ENCODE results near the gene RELN.

The RELN gene

DNA sequence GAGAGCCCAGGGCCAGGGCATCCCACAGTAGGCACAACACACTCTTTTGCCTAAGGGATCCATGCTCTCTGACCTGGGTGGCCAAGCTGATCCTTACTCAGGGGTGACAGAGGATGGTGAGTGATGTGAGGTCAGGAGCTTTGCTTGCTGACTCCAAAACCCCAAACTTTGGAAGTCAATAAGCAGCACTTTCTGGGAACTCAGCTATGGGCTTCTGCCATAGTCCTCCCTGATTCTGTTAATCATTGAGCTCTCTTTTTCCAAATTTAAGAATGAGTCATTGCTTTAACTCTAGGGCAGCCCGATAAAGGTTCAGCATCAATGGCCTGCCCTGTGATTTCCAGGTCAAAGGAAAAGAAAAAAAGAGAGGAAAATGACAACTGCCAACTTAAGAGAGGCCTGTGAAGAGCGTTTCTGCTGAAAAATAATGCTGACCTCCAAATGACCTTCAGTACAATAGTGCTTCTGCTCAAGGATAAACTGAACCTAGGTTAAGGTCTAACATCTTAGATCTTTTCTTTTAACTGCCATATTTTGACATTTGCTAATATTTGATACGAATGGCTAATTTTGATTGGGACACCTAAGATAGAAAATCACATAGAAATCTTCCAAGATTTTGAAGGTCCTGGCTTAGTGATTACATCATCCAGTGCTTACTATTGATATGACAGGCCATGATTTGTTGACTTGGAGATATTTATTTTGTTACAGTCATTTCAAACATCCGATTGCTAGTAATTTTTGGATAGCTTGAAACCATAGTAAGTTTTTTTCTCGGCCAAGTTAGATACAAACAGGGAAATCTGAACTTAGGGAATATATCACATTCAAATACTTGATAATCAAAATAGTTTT lies 20.8 kb upstream of the RELN start:
- H3K4me1 Mint-ChIP-seq (ENCODE audit: low read depth in 2 of 2) = no peaks in the 10 kb centered on the region
- DNase-seq = no peak
- H3K36me3 Mint-ChIP-seq (ENCODE audit: insufficient read depth) = no peaks in the 10 kb centered on the region
- no peak for ATAC-seq (replicated peaks)
- H3K4me3 Mint-ChIP-seq = no peak overlapping the region
- no peaks in the 10 kb centered on the region for H3K9me3 Mint-ChIP-seq
- no peaks in the 10 kb centered on the region for H3K27me3 Mint-ChIP-seq
- no peak overlapping the region for H3K27ac Mint-ChIP-seq

DNA sequence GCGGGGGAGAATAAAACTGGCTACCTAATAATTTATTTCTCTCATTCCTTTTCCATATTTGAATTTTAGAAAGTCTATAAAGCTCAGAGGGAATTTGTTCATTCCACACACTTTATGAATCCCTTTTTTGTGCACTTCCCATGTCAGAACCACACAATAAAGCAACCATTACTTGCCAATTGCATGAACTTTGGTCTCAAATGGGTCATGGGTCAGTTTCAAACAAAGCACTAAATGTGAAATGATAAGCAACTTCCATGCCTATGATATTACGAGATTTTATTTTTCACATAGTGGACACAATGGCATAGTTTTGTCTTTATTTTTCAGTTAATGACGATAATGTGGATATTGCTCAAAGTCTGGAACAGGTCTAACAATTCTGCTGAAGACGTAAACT lies 18.6 kb upstream of the RELN start:
- DNase-seq = no peak
- Mint-ChIP-seq H3K4me3 (no peak overlapping the region), H3K4me1 (ENCODE audit: low read depth in 2 of 2) (no peaks in the 10 kb centered on the region), H3K27ac (no peak overlapping the region), H3K36me3 (ENCODE audit: insufficient read depth) (no peaks in the 10 kb centered on the region), H3K9me3 (no peaks in the 10 kb centered on the region), H3K27me3 (peaks cover 3% of the 10 kb centered on the region in 2 donors)
- ATAC-seq (replicated peaks) = no peak

DNA sequence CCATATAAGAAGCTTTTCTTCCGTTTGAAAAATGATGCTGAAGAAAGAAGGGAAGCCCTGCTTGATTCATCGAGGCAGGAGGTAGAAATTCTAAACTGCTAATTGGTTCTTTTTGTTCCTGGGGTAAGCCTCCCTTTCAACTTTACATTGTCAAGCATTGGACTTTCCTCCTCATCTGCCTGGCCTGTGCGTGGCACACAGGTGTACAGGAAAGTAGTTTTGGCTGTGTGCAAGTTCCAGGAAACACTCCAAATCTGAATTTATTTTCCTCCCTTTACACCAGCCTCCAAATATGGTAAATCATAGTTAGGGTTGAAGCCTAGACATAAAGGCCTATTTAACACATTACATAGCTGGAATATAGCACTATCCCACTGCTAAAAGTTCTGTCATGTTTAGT lies 18.2 kb upstream of the RELN start:
- Mint-ChIP-seq H3K9me3 (no peaks in the 10 kb centered on the region), H3K27me3 (peaks cover 6% of the 10 kb centered on the region in 2 donors), H3K4me1 (ENCODE audit: low read depth in 2 of 2) (no peaks in the 10 kb centered on the region), H3K36me3 (ENCODE audit: insufficient read depth) (no peaks in the 10 kb centered on the region), H3K4me3 (no peak overlapping the region), H3K27ac (no peak overlapping the region)
- DNase-seq = no peak
- no peak for ATAC-seq (replicated peaks)

DNA sequence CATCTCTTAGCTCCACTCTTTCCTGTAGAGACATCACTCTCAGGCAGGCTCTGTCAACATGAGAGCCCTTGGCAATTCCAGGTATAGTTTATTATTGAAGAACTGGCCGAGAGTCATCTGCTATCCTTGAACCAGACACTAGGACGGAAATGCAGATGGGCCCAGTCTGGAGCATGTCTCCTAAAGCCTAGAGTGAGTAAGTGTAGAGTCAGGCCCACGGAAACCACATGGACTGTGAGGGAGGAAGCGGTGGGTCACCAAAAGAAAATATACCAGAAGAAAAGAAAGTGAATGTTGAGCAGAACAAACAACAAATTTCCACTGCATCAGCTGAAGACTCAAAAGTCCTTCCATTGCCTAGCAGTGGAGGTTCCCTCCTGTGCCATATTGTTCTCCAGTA lies 15.7 kb upstream of the RELN start:
- no peaks in the 10 kb centered on the region for H3K36me3 Mint-ChIP-seq (ENCODE audit: insufficient read depth)

DNA sequence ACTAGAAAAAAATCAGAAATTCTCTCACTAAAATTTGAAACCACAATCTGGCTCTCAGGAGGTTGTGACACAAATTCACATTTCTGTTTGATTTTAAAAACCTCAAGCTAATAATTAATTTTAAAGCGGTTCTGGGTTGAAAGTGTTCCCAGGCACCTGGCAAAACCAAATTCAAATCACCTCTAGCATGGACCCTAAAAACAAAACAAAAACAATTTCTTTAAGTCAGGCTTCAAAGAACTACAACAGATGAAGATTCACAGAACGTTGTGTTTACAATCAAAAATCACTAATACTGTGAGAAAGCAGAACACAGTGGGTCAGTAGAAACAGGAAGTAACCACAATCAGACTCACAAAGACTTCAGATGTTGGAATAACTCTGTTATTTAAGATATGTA lies 7.2 kb upstream of the RELN start:
- no peak overlapping the region for H3K27ac Mint-ChIP-seq
- no peaks in the 10 kb centered on the region for H3K36me3 Mint-ChIP-seq (ENCODE audit: insufficient read depth)
- H3K4me1 Mint-ChIP-seq (ENCODE audit: low read depth in 2 of 2) = no peaks in the 10 kb centered on the region
- H3K4me3 Mint-ChIP-seq = no peak overlapping the region
- H3K9me3 Mint-ChIP-seq = no peaks in the 10 kb centered on the region
- DNase-seq = no peak
- peaks cover 0 to 10% of the 10 kb centered on the region in 2 donors for H3K27me3 Mint-ChIP-seq
- ATAC-seq (replicated peaks) = no peak

More for the DNA sequence above, 15.7 kb upstream of the RELN start:
- Mint-ChIP-seq H3K27ac (no peak overlapping the region), H3K4me3 (no peak overlapping the region), H3K9me3 (no peaks in the 10 kb centered on the region), H3K4me1 (ENCODE audit: low read depth in 2 of 2) (no peaks in the 10 kb centered on the region), H3K27me3 (peaks cover 6% of the 10 kb centered on the region in 2 donors)
- DNase-seq (no peak), ATAC-seq (replicated peaks) (no peak)

DNA sequence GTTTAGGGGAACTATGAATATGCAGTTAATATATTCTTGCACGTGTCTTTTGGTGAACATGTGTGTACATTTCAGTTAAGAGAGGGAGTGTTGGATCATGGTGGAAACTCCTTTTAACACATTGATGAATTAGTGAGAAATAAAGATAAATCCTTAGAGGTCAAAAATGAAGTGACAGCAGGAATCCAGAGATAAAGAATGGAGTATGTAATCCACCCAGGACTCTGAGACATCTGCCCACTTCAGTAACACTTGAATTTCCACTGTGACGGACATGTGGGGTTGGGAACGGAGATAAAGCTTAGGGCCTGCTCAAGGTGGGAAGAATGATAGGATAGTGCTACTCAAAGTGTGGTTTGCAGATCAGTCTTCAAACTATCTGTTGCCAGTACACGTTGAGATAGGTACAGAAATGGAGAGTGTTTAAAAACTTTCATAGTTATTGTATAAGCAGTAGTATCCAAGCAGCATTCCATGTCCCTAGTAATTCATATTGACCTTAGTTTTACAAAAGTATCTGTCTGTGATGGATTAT lies 6.6 kb upstream of the RELN start:
- Mint-ChIP-seq H3K9me3 (no peaks in the 10 kb centered on the region), H3K36me3 (ENCODE audit: insufficient read depth) (no peaks in the 10 kb centered on the region), H3K4me3 (no peak overlapping the region), H3K4me1 (ENCODE audit: low read depth in 2 of 2) (no peaks in the 10 kb centered on the region), H3K27me3 (peaks cover 5 to 16% of the 10 kb centered on the region in 2 donors), H3K27ac (no peak overlapping the region)
- ATAC-seq (replicated peaks) (no peak), DNase-seq (no peak)

DNA sequence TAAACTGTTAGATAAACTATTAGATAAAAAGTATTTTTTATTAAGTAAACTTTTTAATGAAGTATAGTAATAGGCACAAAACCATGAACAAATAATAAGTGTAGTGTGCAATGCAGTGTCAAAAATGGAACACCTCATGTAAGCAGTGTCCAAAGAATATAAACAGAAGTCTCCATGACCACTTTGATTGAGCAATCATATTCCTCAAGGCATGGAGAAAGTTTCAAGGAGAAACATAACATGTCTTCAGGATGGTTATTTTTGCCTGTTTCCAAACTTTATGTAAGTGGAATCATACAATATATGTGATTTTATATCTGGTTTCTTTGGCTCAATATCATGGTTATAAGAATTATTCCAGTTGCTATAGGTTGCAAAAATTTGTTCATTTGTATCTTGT lies 6.1 kb upstream of the RELN start:
- Mint-ChIP-seq H3K27ac (no peak overlapping the region), H3K27me3 (peaks cover 10 to 18% of the 10 kb centered on the region in 2 donors), H3K4me1 (ENCODE audit: low read depth in 2 of 2) (peaks cover 0 to under 1% of the 10 kb centered on the region in 2 donors), H3K4me3 (no peak overlapping the region), H3K9me3 (no peaks in the 10 kb centered on the region), H3K36me3 (ENCODE audit: insufficient read depth) (no peaks in the 10 kb centered on the region)
- ATAC-seq (replicated peaks) (no peak), DNase-seq (no peak)

DNA sequence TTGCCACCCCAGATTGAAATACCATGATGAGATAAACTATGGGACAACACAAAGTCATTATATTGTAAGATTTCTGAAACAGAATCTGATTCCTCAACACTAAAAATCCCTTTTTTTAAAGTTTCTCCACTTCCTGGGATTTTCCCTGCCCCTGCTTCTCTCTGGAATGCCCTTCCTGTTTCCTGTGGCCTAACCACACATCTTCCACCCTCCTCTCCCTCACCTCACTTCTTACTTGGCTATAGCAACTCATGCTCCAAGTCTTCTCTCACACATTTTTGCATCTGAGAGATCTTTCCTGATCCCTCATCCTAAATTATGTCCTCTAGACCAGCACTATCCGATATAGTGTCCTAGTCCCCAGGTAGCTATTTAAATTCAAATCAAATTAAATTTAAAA lies 4.1 kb upstream of the RELN start:
- H3K4me3 Mint-ChIP-seq = no peak overlapping the region
- DNase-seq = no peak
- ATAC-seq (replicated peaks) = no peak
- no peaks in the 10 kb centered on the region for H3K36me3 Mint-ChIP-seq (ENCODE audit: insufficient read depth)
- peaks cover 23 to 27% of the 10 kb centered on the region in 2 donors for H3K27me3 Mint-ChIP-seq
- no peaks in the 10 kb centered on the region for H3K9me3 Mint-ChIP-seq
- no peak overlapping the region for H3K27ac Mint-ChIP-seq
- H3K4me1 Mint-ChIP-seq (ENCODE audit: low read depth in 2 of 2) = peaks cover 5 to 6% of the 10 kb centered on the region in 2 donors

DNA sequence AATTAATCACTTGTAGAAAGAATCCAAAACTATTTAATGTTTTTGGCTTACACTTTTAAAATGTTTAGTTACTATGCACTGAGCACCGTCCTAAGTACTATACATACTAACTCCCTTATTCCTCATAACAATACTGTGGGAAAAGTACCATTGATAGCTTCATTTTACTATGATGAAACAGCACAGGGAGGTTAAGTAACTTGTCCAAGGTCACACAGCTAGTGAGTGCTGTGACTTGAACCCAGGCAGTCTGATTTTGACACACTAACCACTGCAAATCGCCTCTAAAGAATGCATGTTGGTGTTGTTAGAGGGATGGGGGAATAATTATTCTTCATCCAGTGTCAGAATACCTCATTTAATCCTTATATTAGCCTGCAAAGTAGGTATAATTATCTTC lies 1.9 kb upstream of the RELN start:
- no peaks in the 10 kb centered on the region for H3K9me3 Mint-ChIP-seq
- no peak for DNase-seq
- peaks cover 5 to 9% of the 10 kb centered on the region in 2 donors for H3K4me1 Mint-ChIP-seq (ENCODE audit: low read depth in 2 of 2)
- H3K4me3 Mint-ChIP-seq = no peak overlapping the region
- no peak for ATAC-seq (replicated peaks)
- peaks cover 31 to 37% of the 10 kb centered on the region in 2 donors for H3K27me3 Mint-ChIP-seq
- no peaks in the 10 kb centered on the region for H3K36me3 Mint-ChIP-seq (ENCODE audit: insufficient read depth)
- no peak overlapping the region for H3K27ac Mint-ChIP-seq

DNA sequence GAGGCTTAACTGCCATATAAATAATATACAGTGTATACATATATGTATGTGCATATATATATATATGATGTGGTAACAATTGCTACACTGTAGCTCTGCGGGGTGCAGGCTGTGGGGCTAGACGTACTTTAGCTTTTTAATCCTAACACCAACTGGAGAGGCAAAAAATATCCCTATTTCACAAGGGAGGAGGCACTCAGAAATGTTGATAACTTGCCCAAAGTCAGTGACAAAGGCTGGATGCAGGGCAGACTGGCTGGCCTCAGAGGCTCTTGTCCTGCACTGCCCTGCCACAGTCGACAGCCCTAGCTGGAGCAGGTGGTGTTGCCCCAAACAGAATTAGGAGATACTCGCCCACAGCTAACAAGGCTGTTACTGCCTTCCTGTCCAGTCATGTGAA lies 1.5 kb upstream of the RELN start:
- Mint-ChIP-seq H3K27me3 (peaks cover 31 to 37% of the 10 kb centered on the region in 2 donors), H3K4me3 (no peak overlapping the region), H3K9me3 (no peaks in the 10 kb centered on the region), H3K27ac (no peak overlapping the region), H3K36me3 (ENCODE audit: insufficient read depth) (no peaks in the 10 kb centered on the region), H3K4me1 (ENCODE audit: low read depth in 2 of 2) (peaks cover 5 to 9% of the 10 kb centered on the region in 2 donors)
- DNase-seq (no peak), ATAC-seq (replicated peaks) (no peak)

DNA sequence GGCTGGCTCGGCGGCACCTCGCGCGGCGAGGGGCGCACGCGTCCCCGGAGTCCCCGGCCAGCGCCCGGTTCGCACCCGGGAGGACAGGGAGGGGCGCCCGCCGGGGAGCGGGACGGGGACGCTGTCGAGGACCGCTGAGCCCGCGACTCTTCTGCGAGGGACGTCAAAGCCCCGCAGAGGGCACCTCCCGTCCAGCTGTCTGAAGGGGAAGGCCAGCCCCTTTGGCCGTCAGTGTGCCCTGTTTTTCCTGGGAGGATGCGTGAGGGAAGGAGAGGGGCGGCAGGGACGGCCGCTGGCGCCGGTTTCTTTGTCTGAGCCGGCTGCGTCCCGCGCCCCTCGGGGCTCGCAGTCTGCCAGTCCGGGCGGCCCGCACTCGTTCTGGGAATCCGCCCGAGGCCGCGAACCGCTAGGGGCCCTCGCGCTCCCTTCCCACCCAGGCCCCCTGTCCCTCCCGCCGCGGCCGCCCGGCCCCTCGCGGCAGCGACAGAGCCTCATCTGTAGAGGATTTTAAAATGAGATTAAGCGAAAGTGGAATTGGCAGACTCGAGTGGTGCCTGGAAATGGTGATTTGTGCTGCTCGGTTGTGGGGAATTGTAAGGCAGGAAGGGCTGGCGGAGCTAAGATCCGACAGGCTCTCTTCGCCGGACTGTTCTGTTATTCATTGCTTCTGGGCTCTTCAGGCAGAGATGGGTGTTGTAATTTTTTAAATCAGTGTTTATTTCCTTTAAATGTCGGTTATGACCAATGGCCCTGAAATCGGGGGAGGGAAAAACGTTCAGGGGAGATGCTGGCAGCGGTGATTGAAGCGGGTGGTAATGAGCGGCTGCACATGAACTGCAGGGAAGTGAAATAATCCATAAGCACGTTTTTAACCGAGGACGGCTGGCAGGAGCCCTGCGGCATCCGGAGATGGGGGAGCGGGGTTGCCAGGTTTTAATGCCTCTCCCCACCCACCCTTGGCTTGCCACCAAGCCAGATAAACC lies 618 bp upstream of the RELN start:
- Mint-ChIP-seq H3K4me3 (peak overlapping the region; percentile 24 to 43), H3K4me1 (ENCODE audit: low read depth in 2 of 2) (peaks cover 5 to 9% of the 10 kb centered on the region in 2 donors), H3K27ac (no peak overlapping the region), H3K36me3 (ENCODE audit: insufficient read depth) (no peaks in the 10 kb centered on the region), H3K27me3 (peaks cover 31 to 44% of the 10 kb centered on the region in 2 donors), H3K9me3 (no peaks in the 10 kb centered on the region)
- ATAC-seq (replicated peaks) (no peak), DNase-seq (no peak)

DNA sequence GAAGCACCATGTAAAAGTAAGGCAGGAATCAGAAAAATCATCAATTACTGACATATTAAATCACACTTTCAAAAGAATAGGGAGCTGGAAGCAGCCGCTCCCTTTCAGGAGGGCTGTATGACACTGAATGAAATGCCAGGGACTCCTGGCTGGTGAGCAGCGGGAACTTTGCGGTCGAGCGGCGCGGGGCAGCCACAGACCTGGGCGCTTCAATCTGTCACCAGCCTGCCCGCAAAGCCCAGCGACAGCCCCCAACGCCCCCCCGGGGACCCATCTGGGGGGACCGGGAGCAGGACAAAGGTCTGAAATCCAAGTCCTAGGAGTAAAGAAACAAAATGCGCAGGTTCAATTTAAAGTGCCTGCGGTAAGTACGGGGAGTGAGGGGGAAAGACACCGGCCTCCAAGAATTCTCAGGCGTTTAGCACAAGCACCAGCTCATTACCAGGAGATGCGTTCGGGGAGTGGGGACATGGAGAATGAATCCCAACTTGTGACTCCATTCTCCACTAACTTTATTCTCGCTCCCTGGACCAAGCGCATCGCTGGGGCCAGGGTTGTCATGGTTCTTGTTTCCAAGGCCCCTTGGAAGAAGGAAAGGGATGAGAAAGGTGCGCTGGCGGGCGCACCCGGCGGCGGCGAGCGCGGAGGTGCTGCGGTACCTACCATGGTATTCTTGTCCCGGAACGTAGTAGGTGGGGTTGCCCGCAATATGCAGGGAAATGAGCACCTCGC lies 824 bp downstream of the RELN start:
- no peak for DNase-seq
- Mint-ChIP-seq H3K4me3 (peak overlapping the region; percentile 60 to 63), H3K36me3 (ENCODE audit: insufficient read depth) (no peaks in the 10 kb centered on the region), H3K27me3 (peaks cover 30 to 45% of the 10 kb centered on the region in 2 donors), H3K9me3 (no peaks in the 10 kb centered on the region), H3K27ac (no peak overlapping the region), H3K4me1 (ENCODE audit: low read depth in 2 of 2) (peaks cover 5 to 9% of the 10 kb centered on the region in 2 donors)
- no peak for ATAC-seq (replicated peaks)

DNA sequence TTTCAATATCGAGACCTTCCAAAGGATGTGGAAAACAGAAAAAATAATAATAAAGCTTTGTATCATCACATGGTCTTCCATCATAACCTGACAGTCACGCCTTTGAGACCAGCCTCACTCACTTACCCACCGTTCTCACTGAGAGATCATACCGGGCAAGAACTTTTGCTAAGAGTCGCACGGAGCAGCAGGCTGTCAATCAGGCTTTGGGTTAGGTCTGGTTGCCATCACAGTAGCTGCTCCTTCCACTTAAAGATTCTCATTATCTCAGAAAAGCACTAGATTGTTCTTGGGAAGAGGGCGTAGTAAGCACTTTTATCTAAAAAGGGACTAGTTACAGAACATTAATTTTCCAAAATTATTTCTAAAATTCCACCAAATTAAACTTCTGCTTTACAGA lies 2.0 kb downstream of the RELN start:
- H3K36me3 Mint-ChIP-seq (ENCODE audit: insufficient read depth) = no peaks in the 10 kb centered on the region
- DNase-seq (no peak), ATAC-seq (replicated peaks) (no peak)
- H3K4me3 Mint-ChIP-seq = no peak overlapping the region
- peaks cover 5 to 9% of the 10 kb centered on the region in 2 donors for H3K4me1 Mint-ChIP-seq (ENCODE audit: low read depth in 2 of 2)
- H3K27me3 Mint-ChIP-seq = peaks cover 28 to 45% of the 10 kb centered on the region in 2 donors
- H3K9me3 Mint-ChIP-seq = no peaks in the 10 kb centered on the region
- H3K27ac Mint-ChIP-seq = no peak overlapping the region
